Kidney (tissue), 14 donors: ENCODE results near the gene CYP4F11. TPM values are rescaled to one million over a fixed set of nuclear protein-coding genes. Genes with fewer than 3 reads are reported as not detected.

ENCODE experiments used
- DNase-seq, 5 donors: peaks; one replicate each; pipeline ENCODE4 v3.0.0-alpha.2; 2013 to 2020
- FAIRE-seq: peaks from 2 replicates; lab custom pipeline; 2012; peaks lifted over from hg19 to GRCh38; lab: Jason Lieb, UNC
- H3K27ac ChIP-seq, 2 donors: one replicate each; pipeline ENCODE4 v1.7.0; 2013; ENCODE audit warnings: low read depth in 2 of 2, low read length in 2 of 2, inconsistent platforms in 1 of 2
- H3K27me3 ChIP-seq: one replicate; pipeline ENCODE4 v1.7.1; 2013; ENCODE audit warnings: low read length, inconsistent platforms; ENCODE audit not compliant: control insufficient read depth, insufficient read depth
- H3K36me3 ChIP-seq, 3 donors: one replicate each; pipeline versions ENCODE4 v1.7.0 to v1.7.1; 2013; ENCODE audit warnings: low read length in 3 of 3, control low read depth in 1 of 3, inconsistent platforms in 1 of 3; ENCODE audit not compliant: insufficient read depth in 3 of 3, control insufficient read depth in 2 of 3
- H3K4me1 ChIP-seq, 3 donors: one replicate each; pipeline versions ENCODE4 v1.7.0 to v1.7.1; 2013; ENCODE audit warnings: low read length in 3 of 3, inconsistent platforms in 1 of 3, low read depth in 1 of 3; ENCODE audit not compliant: control insufficient read depth in 2 of 3, insufficient read depth in 2 of 3
- H3K4me3 ChIP-seq, 3 donors: one replicate each; pipeline versions ENCODE4 v1.7.0 to v1.8.1; 2013; ENCODE audit warnings: low read length in 3 of 3, control low read depth in 1 of 3, inconsistent platforms in 1 of 3
- H3K9ac ChIP-seq, 3 donors: one replicate each; pipeline versions ENCODE4 v1.7.0 to v1.7.1; 2013; ENCODE audit warnings: low read length in 3 of 3, control low read depth in 1 of 3, inconsistent platforms in 1 of 3
- H3K9me3 ChIP-seq, 3 donors: one replicate each; pipeline versions ENCODE4 v1.7.0 to v1.7.1; 2013; ENCODE audit warnings: low read length in 3 of 3, control low read depth in 1 of 3, inconsistent platforms in 1 of 3; ENCODE audit not compliant: control insufficient read depth in 2 of 3, insufficient read depth in 1 of 3
- intact Hi-C: fragments of 100-400 bp; cut with DNase I; formaldehyde crosslinking; loops from one replicate; pipeline ENCODE4 v1.11.1; 2022
- polyA plus RNA-seq: library from polyadenylated mRNA; stranded (reverse); fragments of 350-450 nt; fragmentation: Illumina TruSeq; extraction: RNeasy Lipid Tissue Mini Kit (QIAGEN cat#74804); gene quantifications from one replicate; pipeline ENCODE4 v1.2.3, GENCODE V29; 2014; ENCODE audit warnings: low read depth, low replicate concordance; ENCODE audit not compliant: insufficient read depth
- total RNA-seq: library from RNA; stranded (reverse); fragmentation: NEBNext Ultra II Directional; extraction: Animal tissue kit (Norgen Biotek cat#: 25700); gene quantifications from one replicate; pipeline ENCODE4 v1.2.1, GENCODE V29; 2021
- TF ChIP-seq, protein P1 (sequence below): IDR thresholded peaks from 3 replicates; pipeline ENCODE4 v1.5.1; 2012; ENCODE audit warnings: mild to moderate bottlenecking, moderate library complexity, borderline replicate concordance; ENCODE audit not compliant: insufficient read depth; ENCODE audit errors: extremely low read depth
- donor health status: control.
- donor health status: control.
- donor health status: control.
- donor health status: control.
- donor health status: control.
- donor health status: DM: yes; HTN: yes; CAD: no.
- donor health status: Normal renal cell carcinoma (clear cell type).

The CYP4F11 gene
- total and polyA plus RNA-seq, 2 donors from 2014 or later = 2.1 to 7.2 TPM

DNA sequence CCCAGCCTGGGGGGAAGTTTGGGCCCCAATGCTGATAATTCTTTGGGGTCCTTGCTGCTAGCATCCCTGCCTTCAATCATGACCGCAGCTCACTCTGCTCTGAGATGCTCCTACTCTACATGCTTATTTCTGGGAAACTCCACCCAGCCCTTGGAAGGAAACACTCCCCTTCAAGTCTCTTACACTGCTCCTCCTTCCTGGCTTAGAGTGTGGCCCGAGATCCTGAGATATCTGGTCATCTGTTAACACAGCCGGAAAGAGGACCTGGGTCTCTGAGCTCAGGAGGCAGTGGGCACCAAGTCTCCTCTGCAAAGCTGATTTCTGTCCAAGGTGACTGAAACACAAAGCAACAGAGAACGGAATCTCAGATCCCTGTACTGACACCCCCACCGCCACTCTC lies 69.5 kb downstream of the CYP4F11 start:
- H3K9ac ChIP-seq = no peak overlapping the region
- DNase-seq = no peak
- H3K27me3 ChIP-seq = no peaks in the 10 kb centered on the region
- no peaks in the 10 kb centered on the region for H3K4me1 ChIP-seq
- no peaks in the 10 kb centered on the region for H3K36me3 ChIP-seq
- no peaks in the 10 kb centered on the region for H3K9me3 ChIP-seq
- intact Hi-C loops = loop anchor here (10.0 kb wide), 1 partner anchor 240 kb away; no protein-coding TSS in a partner anchor
- no peak overlapping the region for H3K4me3 ChIP-seq
- H3K27ac ChIP-seq = no peak overlapping the region
- FAIRE-seq = no peak
- TF ChIP-seq, protein P1, sequence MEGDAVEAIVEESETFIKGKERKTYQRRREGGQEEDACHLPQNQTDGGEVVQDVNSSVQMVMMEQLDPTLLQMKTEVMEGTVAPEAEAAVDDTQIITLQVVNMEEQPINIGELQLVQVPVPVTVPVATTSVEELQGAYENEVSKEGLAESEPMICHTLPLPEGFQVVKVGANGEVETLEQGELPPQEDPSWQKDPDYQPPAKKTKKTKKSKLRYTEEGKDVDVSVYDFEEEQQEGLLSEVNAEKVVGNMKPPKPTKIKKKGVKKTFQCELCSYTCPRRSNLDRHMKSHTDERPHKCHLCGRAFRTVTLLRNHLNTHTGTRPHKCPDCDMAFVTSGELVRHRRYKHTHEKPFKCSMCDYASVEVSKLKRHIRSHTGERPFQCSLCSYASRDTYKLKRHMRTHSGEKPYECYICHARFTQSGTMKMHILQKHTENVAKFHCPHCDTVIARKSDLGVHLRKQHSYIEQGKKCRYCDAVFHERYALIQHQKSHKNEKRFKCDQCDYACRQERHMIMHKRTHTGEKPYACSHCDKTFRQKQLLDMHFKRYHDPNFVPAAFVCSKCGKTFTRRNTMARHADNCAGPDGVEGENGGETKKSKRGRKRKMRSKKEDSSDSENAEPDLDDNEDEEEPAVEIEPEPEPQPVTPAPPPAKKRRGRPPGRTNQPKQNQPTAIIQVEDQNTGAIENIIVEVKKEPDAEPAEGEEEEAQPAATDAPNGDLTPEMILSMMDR = no peak

DNA sequence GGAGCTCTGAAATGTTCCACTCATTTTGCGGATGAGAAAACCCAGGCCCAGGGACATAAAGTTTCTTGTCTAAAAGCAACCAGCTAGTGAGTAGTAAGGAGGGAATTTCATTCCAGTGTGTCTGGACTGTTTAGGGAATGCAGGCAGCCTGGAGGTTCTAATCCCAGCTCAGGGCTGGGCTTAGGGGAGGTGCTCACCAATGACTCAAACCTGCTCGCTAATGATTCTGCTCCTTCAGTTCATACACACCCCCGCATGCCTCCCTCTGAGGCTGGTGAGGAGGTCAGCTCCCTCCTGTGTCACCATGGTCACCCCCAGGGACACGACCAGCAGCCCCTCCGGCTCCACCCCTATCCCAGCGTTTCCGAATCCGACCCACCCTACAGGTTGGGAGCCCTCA lies 71.1 kb downstream of the CYP4F11 start:
- Histone ChIP-seq H3K9ac (no peak overlapping the region), H3K9me3 (no peaks in the 10 kb centered on the region), H3K4me3 (no peak overlapping the region), H3K27ac (no peak overlapping the region), H3K36me3 (no peaks in the 10 kb centered on the region), H3K27me3 (no peaks in the 10 kb centered on the region), H3K4me1 (no peaks in the 10 kb centered on the region)
- FAIRE-seq (no peak), DNase-seq (no peak)
- intact Hi-C loops = loop anchor here (10.0 kb wide), 1 partner anchor 238 kb away; no protein-coding TSS in a partner anchor
- TF ChIP-seq, protein P1 = no peak

DNA sequence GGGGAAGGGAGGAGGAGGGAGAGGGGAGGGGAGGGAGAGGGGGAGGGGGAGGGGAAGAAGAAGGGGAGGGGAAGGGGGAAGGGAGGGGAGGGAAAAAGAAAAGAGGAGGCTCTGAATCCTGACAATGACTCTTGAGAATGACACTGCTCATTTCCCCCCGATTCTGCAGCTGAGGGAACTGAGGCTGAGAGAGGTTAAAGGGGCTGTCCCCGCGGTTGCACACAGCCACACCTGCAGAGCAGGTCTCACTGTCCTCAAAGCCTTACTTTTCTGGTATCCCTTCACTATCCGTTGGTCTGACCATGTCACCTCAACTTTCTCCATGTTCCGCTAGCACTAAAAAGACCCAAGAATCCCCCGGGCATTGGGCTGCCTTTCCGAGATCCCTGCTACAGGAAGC lies 71.9 kb downstream of the CYP4F11 start:
- TF ChIP-seq, protein P1 = no peak
- H3K4me1 ChIP-seq = no peaks in the 10 kb centered on the region
- no peak for FAIRE-seq
- no peak overlapping the region for H3K27ac ChIP-seq
- DNase-seq = no peak
- H3K4me3 ChIP-seq = no peak overlapping the region
- H3K36me3 ChIP-seq = no peaks in the 10 kb centered on the region
- H3K9me3 ChIP-seq = no peaks in the 10 kb centered on the region
- intact Hi-C loops = loop anchor here (10.0 kb wide), 1 partner anchor 238 kb away; no protein-coding TSS in a partner anchor
- no peak overlapping the region for H3K9ac ChIP-seq
- H3K27me3 ChIP-seq = no peaks in the 10 kb centered on the region

Other genes starting within 250 kb of the CYP4F11 start
- gene OR10H2, start 206.5 kb downstream of the CYP4F11 start, total RNA-seq = not detected
- not detected for gene OR10H2, start 206.5 kb downstream of the CYP4F11 start, polyA plus RNA-seq
- not detected for gene OR10H3, start 196.5 kb downstream of the CYP4F11 start, total RNA-seq
- gene OR10H3, start 196.5 kb downstream of the CYP4F11 start, polyA plus RNA-seq = not detected
- not detected for gene OR10H5, start 146.9 kb downstream of the CYP4F11 start, total RNA-seq
- not detected for gene OR10H5, start 146.9 kb downstream of the CYP4F11 start, polyA plus RNA-seq
- gene OR10H1, start 118.9 kb downstream of the CYP4F11 start, total RNA-seq = 0.09 TPM
- not detected for gene OR10H1, start 118.9 kb downstream of the CYP4F11 start, polyA plus RNA-seq
- 0.31 TPM for gene CYP4F2, start 36.5 kb downstream of the CYP4F11 start, total RNA-seq
- 16.8 TPM for gene CYP4F2, start 36.5 kb downstream of the CYP4F11 start, polyA plus RNA-seq
- not detected for gene OR10H4, start 14.5 kb upstream of the CYP4F11 start, total RNA-seq
- not detected for gene OR10H4, start 14.5 kb upstream of the CYP4F11 start, polyA plus RNA-seq
- 273 TPM for gene TPM4, start 142.0 kb upstream of the CYP4F11 start, total RNA-seq
- 132 TPM for gene TPM4, start 142.0 kb upstream of the CYP4F11 start, polyA plus RNA-seq
- gene RAB8A, start 177.4 kb upstream of the CYP4F11 start, total RNA-seq = 75.6 TPM
- gene RAB8A, start 177.4 kb upstream of the CYP4F11 start, polyA plus RNA-seq = 38.5 TPM
- 7.7 TPM for gene HSH2D, start 209.2 kb upstream of the CYP4F11 start, total RNA-seq
- 0.41 TPM for gene HSH2D, start 209.2 kb upstream of the CYP4F11 start, polyA plus RNA-seq
- not detected for gene CIB3, start 239.0 kb upstream of the CYP4F11 start, total RNA-seq
- gene CIB3, start 239.0 kb upstream of the CYP4F11 start, polyA plus RNA-seq = not detected